AML-193 (cell line): ENCODE data around the gene ACOT6.
"Not testable (repeated sequence)": the region's sequence is repeated elsewhere in the genome, so short reads cannot be mapped to it uniquely, and the experiment has no call there.

Experiments
- DNase-seq, 2 experiments: peaks; one replicate each; lab custom pipeline; 2025; lab: John Stamatoyannopoulos, UW

The ACOT6 gene

DNA sequence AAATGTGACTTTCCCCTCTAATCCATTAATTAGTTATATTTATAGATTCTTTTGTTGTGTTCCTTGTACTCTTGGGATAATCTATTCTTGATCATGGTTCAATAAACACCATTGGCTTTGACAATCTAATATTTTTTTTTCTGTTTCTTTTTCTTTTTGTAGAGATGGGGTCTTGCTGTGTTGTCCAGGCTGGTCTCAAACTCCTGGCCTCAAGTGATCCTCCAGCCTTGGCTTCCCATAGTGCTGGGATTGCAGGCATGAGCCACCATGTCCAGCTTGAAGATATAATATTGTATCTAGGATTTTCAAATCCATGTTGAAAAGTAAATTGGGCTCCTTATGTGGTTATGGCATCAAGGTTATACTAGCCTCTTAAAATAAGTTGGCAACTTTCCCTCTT, 38.7 kb downstream of the ACOT6 start:
- no peak for DNase-seq

DNA sequence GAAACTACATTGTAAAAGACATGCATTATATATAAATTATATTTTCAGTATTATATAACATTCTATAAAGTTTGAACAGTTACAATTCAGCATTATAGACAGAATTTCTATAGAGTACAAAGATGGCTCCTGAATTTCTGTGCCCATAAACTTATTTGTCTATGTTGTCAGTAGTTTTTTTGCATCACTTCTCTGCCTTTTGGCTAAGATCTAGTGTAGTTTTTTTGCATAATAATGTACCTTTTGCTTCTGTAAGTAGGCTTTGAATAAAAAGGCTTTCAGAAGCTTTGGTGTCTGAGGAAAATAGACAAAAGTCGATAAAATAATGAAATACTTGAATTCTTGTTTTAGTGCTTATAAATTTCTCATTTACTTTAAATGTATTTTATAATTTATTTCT, 43.5 kb downstream of the ACOT6 start:
- no peak for DNase-seq

DNA sequence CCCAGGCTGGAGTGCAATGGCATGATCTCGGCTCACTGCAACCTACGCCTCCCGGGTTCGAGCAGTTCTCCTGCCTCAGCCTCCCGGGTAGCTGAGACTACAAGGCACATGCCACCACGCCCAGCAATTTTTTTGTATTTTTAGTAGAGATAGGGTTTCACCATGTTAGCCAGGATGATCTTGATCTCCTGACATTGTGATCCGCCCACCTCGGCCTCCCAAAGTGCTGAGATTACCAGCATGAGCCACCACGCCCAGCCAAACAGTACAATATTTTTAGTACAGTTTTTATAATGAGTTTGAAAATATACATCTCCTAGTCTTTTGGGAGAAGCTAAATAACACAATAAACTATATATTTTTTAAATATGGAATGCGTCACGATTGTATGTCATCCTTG, 46.9 kb downstream of the ACOT6 start:
- DNase-seq, result not testable (repeated sequence)

DNA sequence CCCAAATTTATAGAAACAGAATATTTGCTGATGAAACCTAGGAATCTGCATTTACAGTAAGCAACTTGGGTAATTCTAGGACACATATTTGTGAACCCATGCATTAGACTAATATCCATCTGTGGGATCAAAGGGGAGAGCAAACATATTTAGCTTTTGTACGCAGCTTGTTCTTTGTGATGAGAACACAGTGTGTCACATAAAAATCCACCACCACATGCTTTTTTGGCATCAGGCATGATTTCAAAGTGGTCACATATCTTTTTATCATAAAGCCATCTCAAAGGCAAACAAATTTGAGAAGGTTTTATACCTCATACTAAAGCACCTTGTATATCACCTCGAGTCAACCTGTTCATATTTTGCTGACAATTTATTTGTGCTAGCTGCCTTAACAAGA, 48.2 kb downstream of the ACOT6 start:
- no peak for DNase-seq

DNA sequence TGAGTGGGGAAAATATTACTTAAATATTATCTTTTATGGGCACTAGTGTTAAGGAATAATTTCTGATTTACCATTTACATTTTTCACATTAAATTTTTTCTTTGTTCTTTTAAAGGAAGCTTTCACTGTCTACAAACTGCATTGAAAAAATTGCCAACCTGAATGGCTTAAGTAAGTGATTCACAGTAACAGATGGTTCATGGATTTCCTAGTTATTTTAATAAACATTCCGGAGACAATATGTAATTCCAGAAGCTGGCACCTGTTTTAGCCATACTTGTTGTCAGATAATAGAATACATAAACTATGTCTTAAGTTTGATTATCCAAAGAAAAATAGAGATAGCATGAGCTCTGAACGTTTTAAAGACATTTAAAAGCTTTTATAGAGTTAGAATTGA, 49.6 kb downstream of the ACOT6 start:
- DNase-seq, result no peak

DNA sequence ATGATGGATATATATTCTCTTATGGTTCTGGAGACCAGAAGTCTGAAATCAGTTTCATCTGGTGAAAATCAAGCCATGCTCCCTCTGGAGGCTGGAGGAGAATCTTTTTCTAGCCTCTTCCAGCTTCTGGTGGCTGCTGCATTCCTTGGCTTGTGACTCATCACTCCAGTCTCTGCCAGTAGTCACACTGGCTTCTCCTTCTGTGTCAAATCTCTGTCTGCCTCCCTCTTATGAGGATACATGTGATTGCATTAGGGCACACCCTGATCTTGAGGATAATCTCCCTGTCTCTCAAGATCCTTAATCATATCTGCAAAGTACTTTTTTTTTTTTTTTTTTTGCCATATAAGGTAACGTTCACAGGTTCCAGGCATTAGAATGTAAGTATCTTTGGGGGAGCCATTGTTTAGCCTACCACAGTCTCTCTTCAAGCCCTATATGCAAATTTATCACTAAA, 50.2 kb downstream of the ACOT6 start:
- DNase-seq, result no peak

DNA sequence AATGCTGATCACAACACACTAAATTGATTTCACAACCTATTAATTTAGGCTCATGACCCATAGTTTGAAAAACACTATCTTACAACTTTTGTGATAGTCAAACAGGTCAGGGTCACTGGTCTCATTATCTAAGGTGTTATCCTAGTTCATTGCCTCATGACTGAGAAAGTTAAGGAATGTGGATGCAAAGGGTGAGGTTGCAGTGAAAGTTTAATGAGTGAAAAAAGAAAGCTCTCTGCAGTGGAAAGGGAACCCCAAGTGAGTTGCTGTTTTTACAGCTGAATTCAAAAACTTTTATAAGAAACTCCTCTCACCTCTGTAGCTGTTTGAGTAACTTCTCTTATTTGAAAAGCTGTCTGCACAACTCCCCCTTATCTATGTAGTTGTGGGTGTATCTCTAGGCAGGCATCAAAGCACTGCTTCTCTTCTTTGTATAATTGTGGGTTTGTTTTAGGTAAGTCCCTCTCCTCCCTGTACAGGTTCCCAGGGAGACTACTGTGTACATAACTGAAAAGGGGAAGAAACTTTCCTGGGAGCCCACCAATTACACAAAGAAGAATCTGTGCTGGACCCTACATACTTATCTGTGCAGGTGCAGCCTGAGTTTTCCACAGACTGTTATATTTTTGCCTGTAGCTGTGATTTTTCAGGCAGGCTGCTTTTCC, 51.4 kb downstream of the ACOT6 start:
- DNase-seq, result no peak

DNA sequence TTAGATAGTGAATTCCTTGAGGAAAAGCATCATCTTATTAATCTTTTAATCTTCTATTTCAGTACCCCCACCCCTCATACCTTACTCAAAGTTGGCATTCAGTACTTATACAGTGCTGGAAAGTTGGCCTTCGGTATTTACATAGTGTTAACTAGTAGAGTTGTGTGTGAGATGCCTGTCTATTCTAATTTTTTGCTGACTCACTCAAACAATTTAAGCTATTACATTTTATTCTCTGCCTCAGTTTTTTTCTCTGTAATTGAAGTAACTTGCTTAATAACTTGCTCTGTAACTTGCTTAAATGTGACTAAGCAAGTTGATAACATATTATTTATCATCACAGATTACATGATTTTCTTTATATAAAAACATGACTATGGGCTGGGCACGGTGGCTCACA, 52.8 kb downstream of the ACOT6 start:
- no peak for DNase-seq

DNA sequence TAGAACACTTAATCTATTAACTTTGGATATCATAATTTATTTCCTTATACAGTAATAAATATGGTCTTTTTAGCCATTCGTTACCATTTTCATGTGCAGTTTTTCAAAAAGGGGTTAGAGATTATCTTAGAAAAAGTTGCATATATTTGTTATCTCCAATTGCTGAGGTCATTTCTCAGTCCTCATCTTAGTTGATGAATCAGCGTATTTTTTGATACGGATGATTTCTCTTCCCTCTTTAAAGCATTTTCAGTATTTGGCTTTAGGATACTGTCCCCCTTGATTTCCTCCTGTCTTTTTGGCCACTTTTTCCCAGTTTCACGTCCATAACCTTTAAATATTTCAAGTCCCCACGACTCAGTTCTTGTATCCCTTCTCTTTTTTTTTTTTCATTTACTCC, 54.3 kb downstream of the ACOT6 start:
- DNase-seq, result no peak

DNA sequence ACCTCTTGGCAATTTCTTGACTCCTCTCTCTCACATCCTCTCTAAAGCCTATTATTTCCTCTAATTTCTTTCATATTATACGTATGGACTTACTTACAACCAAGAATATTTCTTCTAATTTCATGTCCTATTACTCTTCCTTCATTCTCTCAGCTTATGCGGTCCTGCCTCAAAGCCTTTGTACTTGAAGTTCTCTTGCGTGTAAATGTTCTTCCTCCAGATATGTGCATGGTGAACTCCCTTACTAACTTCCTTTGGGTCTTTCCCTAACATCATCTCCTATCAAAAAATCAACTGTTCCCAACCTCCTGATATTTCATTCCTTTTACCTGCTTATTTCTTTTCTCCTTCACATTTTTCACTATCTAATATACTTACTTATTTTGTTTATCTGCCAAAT, 55.5 kb downstream of the ACOT6 start:
- no peak for DNase-seq
